Upper lobe of right lung (tissue), 1 donor: ENCODE results near the gene SETD3. TPM values are rescaled to one million over a fixed set of nuclear protein-coding genes. Genes with fewer than 3 reads are reported as not detected.
A peak's percentile ranks its signal among the peaks of the same experiment; 100 is the strongest.

Experiments
- ATAC-seq: fragments of 200-7000 bp; cut with Tn5 transposase; one replicate; pipeline ENCODE4 v1.9.1; 2020; ENCODE audit warnings: mild to moderate bottlenecking, moderate library complexity
- DNase-seq: peaks from one replicate; pipeline ENCODE4 v3.0.0-alpha.2; 2020
- H3K27ac ChIP-seq: fragments of 200-600 bp; one replicate; pipeline ENCODE4 v1.8.0; 2022
- H3K27me3 ChIP-seq: fragments of 200-600 bp; one replicate; pipeline ENCODE4 v1.8.0; 2022; ENCODE audit warnings: mild to moderate bottlenecking
- H3K36me3 ChIP-seq: fragments of 200-600 bp; one replicate; pipeline ENCODE4 v1.8.0; 2022
- H3K4me1 ChIP-seq: fragments of 200-600 bp; one replicate; pipeline ENCODE4 v1.8.0; 2022
- H3K4me3 ChIP-seq: fragments of 200-600 bp; one replicate; pipeline ENCODE4 v1.8.0; 2022; ENCODE audit warnings: mild to moderate bottlenecking
- H3K9me3 ChIP-seq: fragments of 200-600 bp; one replicate; pipeline ENCODE4 v1.8.0; 2022
- CTCF ChIP-seq: fragments of 200-600 bp; IDR thresholded peaks from one replicate; pipeline ENCODE4 v1.8.0; 2022; ENCODE audit warnings: antibody characterized with exemption
- intact Hi-C: fragments of 100-400 bp; cut with DNase I; formaldehyde crosslinking; loops from one replicate; pipeline ENCODE4 v1.11.0; 2022
- total RNA-seq: library from RNA; stranded (reverse); fragmentation: NEBNext Ultra II Directional; extraction: Animal tissue kit (Norgen Biotek cat#: 25700); gene quantifications from one replicate; pipeline ENCODE4 v1.2.1, GENCODE V29; 2021
- donor health status: DM: no; HTN: yes; CAD: no; lungs with severe emphysema.

Gene SETD3
- total RNA-seq, 1 donor from 2014 or later = 90.3 TPM

DNA sequence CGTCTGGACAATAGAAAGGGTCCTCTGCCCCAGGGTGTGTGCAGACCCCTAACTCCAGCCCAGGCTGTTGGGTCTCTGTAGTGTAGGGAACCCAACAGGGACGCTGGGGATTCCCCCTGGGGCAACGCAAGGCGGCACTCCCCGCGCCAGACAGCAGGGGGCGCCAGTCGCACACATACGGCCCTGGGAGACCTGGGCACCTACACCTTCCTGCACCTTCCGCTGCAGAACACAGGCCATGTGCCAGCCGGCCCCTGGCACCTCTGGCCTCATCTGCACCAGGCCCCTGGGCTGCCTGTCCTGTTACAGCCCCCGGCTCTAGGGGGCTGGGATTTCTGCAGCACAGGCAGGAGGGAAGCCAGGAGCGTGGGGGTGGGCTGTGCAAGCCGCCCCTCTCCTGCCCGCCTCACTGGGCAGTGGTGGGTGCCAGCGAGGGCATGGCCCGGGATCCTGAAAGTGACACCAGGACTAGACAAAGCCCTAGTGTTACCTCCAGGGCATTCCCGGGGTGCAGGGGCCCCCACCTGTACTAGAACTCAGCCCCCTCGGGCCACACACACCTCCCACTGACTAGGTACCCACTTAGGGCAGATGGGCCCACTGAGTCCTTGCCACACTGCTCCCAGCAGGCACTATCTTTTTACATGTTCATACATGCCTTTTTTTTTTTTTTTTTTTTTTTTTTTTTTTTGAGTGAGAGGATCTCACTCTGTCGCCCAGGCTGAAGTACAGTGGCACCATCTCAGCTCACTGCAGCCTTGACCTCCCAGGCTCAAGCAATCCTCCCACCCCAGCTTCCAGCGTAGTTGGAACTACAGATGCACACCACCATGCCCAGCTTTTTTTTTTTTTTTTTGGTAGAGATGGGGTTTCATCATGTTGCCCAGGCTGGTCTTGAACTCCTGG, 38.0 kb upstream of the SETD3 start:
- Histone ChIP-seq H3K9me3 (no peaks in the 10 kb centered on the region), H3K27ac (no peak overlapping the region), H3K4me1 (peaks cover 9% of the 10 kb centered on the region), H3K4me3 (no peak overlapping the region), H3K36me3 (no peaks in the 10 kb centered on the region), H3K27me3 (no peaks in the 10 kb centered on the region)
- TF ChIP-seq CTCF = peak; percentile 97
- intact Hi-C loops = loop anchor here (5.0 kb wide), 1 partner anchor 109 kb away; no protein-coding TSS in a partner anchor
- peak; percentile 86 for ATAC-seq
- DNase-seq = peak; percentile 88

DNA sequence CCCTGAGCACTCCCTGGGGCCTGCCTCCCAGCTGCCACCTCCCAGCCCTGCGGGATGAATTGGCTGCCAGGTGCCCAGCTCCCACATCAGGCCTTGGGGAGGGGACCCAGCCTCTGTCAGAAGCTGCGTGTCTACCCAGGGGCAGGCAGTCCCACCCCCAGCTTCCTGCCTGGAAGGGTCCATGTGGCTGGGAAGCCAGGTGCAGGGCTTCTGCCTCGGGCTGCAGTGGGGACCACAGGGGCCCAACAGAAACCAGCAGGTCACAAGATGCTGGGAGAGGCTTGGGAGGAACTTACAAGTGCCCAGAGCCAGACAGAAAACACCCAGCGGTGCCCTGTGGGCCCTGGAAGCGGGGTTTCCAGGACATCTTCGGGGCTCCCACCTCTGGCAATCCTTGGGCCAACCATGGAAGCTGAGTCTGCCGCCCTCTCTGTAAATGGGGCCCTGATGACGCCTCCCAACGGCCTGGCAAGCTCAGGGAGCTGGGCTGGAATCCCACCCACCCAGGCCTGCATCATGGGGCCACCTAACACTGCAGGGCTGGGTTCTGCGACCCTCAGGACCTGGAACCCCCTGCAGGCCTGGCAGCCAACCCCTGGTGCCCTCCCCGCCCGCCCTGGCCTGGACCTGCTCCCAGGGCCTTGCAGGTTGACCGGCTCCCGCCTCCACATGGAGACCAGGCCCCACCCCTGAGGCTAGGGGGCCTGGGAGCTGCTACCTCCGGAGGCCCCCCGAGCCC, 37.2 kb upstream of the SETD3 start:
- TF ChIP-seq CTCF = no peak
- no peak overlapping the region for H3K27ac ChIP-seq
- H3K9me3 ChIP-seq = no peaks in the 10 kb centered on the region
- H3K4me3 ChIP-seq = no peak overlapping the region
- peak; percentile 64 for DNase-seq
- no peaks in the 10 kb centered on the region for H3K27me3 ChIP-seq
- no peak for ATAC-seq
- H3K4me1 ChIP-seq = peaks cover 3% of the 10 kb centered on the region
- intact Hi-C loops = loop anchor here (5.0 kb wide), 1 partner anchor 109 kb away; no protein-coding TSS in a partner anchor
- H3K36me3 ChIP-seq = peaks cover 8% of the 10 kb centered on the region

GRCh38 chr14:99516871-99517642, 36.4 kb upstream of the SETD3 start:
- Histone ChIP-seq H3K36me3 (peaks cover 16% of the 10 kb centered on the region), H3K4me3 (no peak overlapping the region), H3K4me1 (peaks cover 3% of the 10 kb centered on the region), H3K27me3 (no peaks in the 10 kb centered on the region), H3K27ac (no peak overlapping the region), H3K9me3 (no peaks in the 10 kb centered on the region)
- no peak for ATAC-seq
- TF ChIP-seq CTCF = no peak
- no peak for DNase-seq
- intact Hi-C loops = loop anchor here (5.0 kb wide), 1 partner anchor 110 kb away; no protein-coding TSS in a partner anchor

GRCh38 chr14:99516156-99516870, 35.7 kb upstream of the SETD3 start:
- no peaks in the 10 kb centered on the region for H3K9me3 ChIP-seq
- H3K36me3 ChIP-seq = peaks cover 17% of the 10 kb centered on the region
- no peak for TF ChIP-seq CTCF
- ATAC-seq (no peak), DNase-seq (no peak)
- peaks cover 3% of the 10 kb centered on the region for H3K4me1 ChIP-seq
- no peak overlapping the region for H3K4me3 ChIP-seq
- intact Hi-C loops = loop anchor here (5.0 kb wide), 1 partner anchor 111 kb away; no protein-coding TSS in a partner anchor
- H3K27ac ChIP-seq = no peak overlapping the region
- no peaks in the 10 kb centered on the region for H3K27me3 ChIP-seq
